Prostate gland (tissue), 2 donors: ENCODE data around the gene THSD4.

Experiments
- CTCF ChIP-seq, 4 experiments: fragments of 200-600 bp in 2 of 4; fragments of 450-650 bp in 2 of 4; sonication (generic) in 2 of 4; IDR thresholded peaks; 1 replicate in 3 of 4; 2 replicates in 1 of 4; pipeline ENCODE4 v1.5.1; 2016 to 2019; ENCODE audit warnings: antibody characterized with exemption in 4 of 4, mild to moderate bottlenecking in 2 of 4, moderate library complexity in 2 of 4
- POLR2A ChIP-seq: fragments of 450-650 bp; IDR thresholded peaks from one replicate; pipeline ENCODE4 v1.6.1; 2016; ENCODE audit warnings: antibody characterized with exemption, mild to moderate bottlenecking

GRCh38 chr15:71781965-71782265 is 666.6 kb downstream of the THSD4 start:
- TF ChIP-seq CTCF (IDR thresholded peaks at IDR 0.05) (no peak), POLR2A (no peak)
